Stimulated activated naive CD8-positive, alpha-beta T cell treated with anti-CD3 and anti-CD28 coated beads, Interleukin-15, amount 100 ng/mL, for 72 hours (primary cell): ENCODE data around the gene BRI3.
"Not testable (repeated sequence)": the region's sequence is repeated elsewhere in the genome, so short reads cannot be mapped to it uniquely, and the experiment has no call there.

ENCODE experiments used
- ATAC-seq: fragments of 150-1000 bp; cut with Tn5 transposase; 2 replicates; pipeline ENCODE4 v1.10.0; 2021; ENCODE audit warnings: mild to moderate bottlenecking, moderate library complexity
- DNase-seq, 2 donors: peaks; one replicate each; pipeline ENCODE4 v3.0.0; 2021 to 2022
- H3K27ac Mint-ChIP-seq, 2 donors: one replicate each; pipeline ENCODE4 v1.8.0; 2022; ENCODE audit warnings: mild to moderate bottlenecking in 2 of 2, mixed read lengths in 2 of 2, moderate library complexity in 2 of 2
- H3K27me3 Mint-ChIP-seq: one replicate; pipeline ENCODE4 v1.8.0; 2022; ENCODE audit warnings: mixed read lengths
- H3K4me1 Mint-ChIP-seq: one replicate; pipeline ENCODE4 v1.8.0; 2022; ENCODE audit warnings: mild to moderate bottlenecking, mixed read lengths
- H3K4me3 Mint-ChIP-seq, 2 donors: one replicate each; pipeline ENCODE4 v1.8.0; 2022; ENCODE audit warnings: mild to moderate bottlenecking in 2 of 2, mixed read lengths in 2 of 2, moderate library complexity in 1 of 2
- H3K9me3 Mint-ChIP-seq, 2 donors: one replicate each; pipeline ENCODE4 v1.8.0; 2022; ENCODE audit warnings: mixed read lengths in 2 of 2

The BRI3 gene

GRCh38 chr7:98309566-98309965, 28.1 kb downstream of the BRI3 start:
- ATAC-seq (no peak), DNase-seq (no peak)
- H3K9me3 Mint-ChIP-seq: no peaks in the 10 kb centered on the region
- H3K4me3 Mint-ChIP-seq: no peak overlapping the region
- H3K27me3 Mint-ChIP-seq: no peaks in the 10 kb centered on the region
- no peaks in the 10 kb centered on the region for H3K4me1 Mint-ChIP-seq
- no peak overlapping the region for H3K27ac Mint-ChIP-seq

DNA sequence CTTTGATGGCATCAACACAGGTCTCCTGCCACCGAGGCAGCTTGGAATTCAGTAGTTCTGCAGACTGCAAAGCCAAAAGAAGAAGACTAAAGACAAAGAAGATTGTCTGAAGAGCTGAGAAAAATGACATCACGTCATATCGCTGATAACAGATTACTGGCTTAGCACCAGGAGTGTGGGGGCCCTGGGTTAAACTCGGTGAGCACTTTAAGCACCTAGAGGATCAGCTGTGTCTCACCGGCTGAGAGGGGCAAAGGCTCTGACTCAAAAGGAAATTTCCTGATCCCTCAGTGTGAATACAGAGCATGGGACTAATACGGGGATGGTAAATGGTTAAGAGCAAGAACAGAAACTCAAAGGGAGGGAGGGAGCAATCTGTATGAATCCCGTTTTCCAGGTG, 30.7 kb downstream of the BRI3 start:
- Mint-ChIP-seq H3K4me1 (no peaks in the 10 kb centered on the region), H3K9me3 (no peaks in the 10 kb centered on the region), H3K27ac (peak overlapping the region; percentile 40 to 59), H3K27me3 (no peaks in the 10 kb centered on the region), H3K4me3 (no peak overlapping the region)
- DNase-seq (no peak), ATAC-seq (no peak)

DNA sequence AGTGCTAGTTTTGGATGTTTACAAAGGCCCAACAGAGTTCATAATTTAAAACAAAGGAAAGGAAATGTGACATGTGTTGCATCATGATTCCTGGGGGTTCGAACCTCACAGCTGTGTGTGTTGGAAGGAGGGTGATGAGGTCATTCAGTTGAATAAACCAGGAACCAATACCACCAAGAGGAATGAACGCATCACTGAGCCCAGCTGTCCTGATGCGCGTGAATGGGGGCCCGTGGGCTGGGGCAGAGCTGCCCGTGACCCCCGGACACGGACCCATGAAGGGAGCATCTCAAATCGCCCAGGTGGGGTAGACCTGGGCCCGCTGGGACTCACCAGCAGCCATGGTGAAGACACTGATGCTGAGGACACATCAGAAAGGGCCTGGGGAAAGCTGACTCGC, 33.0 kb downstream of the BRI3 start:
- peak overlapping the region in 1 of 2 donors; percentile 64 for H3K27ac Mint-ChIP-seq
- no peaks in the 10 kb centered on the region for H3K27me3 Mint-ChIP-seq
- DNase-seq (no peak), ATAC-seq (no peak)
- H3K4me1 Mint-ChIP-seq: no peaks in the 10 kb centered on the region
- H3K4me3 Mint-ChIP-seq: no peak overlapping the region
- H3K9me3 Mint-ChIP-seq: no peaks in the 10 kb centered on the region

DNA sequence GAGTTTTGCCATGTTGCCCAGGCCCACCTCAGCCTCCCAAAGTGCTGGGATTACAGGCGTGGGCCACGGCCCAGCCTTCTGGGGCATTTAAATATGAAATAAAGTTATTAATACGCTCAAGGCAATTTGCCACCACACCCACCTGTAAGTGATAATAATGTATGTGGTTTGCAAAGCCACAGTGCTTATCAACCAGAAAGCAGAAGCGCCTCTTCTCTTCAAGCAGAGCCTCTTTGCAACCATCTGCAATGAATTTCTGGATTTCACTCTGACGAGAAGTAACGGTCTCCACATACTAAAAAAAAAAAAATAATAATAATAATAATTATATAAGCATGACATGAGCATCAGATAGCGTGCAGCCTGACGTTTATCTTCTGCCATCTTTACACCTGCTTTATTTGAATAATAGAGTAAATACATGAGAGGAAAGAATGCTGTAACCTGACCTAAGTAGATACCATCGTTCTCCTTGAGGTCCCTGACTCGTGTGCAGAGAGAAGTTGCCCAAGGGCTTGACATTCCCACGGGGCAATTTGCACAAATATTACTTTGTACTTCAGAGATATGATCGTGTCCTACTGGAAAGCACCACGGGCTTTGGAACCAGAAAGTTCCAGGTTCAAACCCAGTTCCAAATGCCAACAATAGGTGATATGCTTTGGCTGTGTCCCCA, 34.0 kb downstream of the BRI3 start:
- H3K27ac Mint-ChIP-seq: no peak overlapping the region
- ATAC-seq: no peak
- no peaks in the 10 kb centered on the region for H3K4me1 Mint-ChIP-seq
- DNase-seq: no peak
- no peak overlapping the region for H3K4me3 Mint-ChIP-seq
- no peaks in the 10 kb centered on the region for H3K9me3 Mint-ChIP-seq
- H3K27me3 Mint-ChIP-seq: no peaks in the 10 kb centered on the region

GRCh38 chr7:98315994-98316527, 34.6 kb downstream of the BRI3 start:
- H3K9me3 Mint-ChIP-seq, ATAC-seq, H3K4me3 Mint-ChIP-seq, H3K4me1 Mint-ChIP-seq, DNase-seq, H3K27me3 Mint-ChIP-seq: not testable (repeated sequence)
- H3K27ac Mint-ChIP-seq: peak overlapping the region in 1 of 2 donors; percentile 6

GRCh38 chr7:98317366-98318040, 36.0 kb downstream of the BRI3 start:
- H3K27me3 Mint-ChIP-seq: peaks cover 5% of the 10 kb centered on the region
- H3K9me3 Mint-ChIP-seq: no peaks in the 10 kb centered on the region
- DNase-seq: no peak
- H3K4me3 Mint-ChIP-seq: no peak overlapping the region
- ATAC-seq: no peak
- no peak overlapping the region for H3K27ac Mint-ChIP-seq
- H3K4me1 Mint-ChIP-seq: no peaks in the 10 kb centered on the region

DNA sequence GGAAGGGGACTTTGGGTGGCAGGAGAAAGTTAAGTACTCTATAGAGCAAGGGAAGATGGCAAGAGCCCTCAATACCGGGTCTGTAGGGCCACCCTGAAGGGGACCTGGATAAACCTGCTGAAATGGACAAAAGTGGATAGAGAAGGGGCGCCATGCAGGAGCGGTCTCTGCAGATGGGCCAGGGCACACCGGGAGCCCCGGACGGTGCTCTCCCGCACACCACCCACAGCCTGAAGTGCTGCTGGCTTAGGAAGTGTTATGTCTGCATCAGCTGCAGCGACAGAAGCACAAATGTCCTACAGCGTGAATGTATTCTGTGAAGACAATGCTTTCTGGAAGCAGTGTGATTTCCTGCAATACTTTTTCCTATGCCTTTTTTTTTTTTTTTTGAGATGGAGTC, 37.7 kb downstream of the BRI3 start:
- Mint-ChIP-seq H3K27ac (no peak overlapping the region), H3K27me3 (peaks cover 20% of the 10 kb centered on the region)

DNA sequence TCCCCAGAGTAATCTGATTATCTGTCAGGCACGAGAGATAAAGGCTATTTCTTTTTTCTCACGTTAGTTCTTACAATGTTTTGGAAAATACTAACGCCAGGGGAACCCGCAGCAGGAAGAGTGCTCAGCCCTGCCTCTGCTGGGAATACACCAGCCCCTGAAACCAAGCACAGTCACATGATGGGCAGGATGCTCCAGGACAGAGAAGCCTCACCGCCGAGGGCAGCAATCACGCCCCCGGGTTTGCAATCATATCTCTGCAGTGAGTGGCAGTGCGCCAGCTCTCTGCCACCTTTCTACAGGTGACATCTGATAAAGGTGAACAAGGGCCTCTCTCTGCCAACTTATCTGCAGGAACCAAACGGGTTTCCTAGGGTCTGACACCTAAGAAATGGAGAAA, 39.8 kb downstream of the BRI3 start:
- no peaks in the 10 kb centered on the region for H3K4me1 Mint-ChIP-seq
- ATAC-seq: no peak
- no peak overlapping the region for H3K27ac Mint-ChIP-seq
- DNase-seq: no peak
- no peaks in the 10 kb centered on the region for H3K9me3 Mint-ChIP-seq
- no peak overlapping the region for H3K4me3 Mint-ChIP-seq
- H3K27me3 Mint-ChIP-seq: peaks cover 20% of the 10 kb centered on the region

More for the DNA sequence above, 37.7 kb downstream of the BRI3 start:
- Mint-ChIP-seq H3K4me3 (no peak overlapping the region), H3K4me1 (no peaks in the 10 kb centered on the region), H3K9me3 (no peaks in the 10 kb centered on the region)
- ATAC-seq: no peak
- no peak for DNase-seq

DNA sequence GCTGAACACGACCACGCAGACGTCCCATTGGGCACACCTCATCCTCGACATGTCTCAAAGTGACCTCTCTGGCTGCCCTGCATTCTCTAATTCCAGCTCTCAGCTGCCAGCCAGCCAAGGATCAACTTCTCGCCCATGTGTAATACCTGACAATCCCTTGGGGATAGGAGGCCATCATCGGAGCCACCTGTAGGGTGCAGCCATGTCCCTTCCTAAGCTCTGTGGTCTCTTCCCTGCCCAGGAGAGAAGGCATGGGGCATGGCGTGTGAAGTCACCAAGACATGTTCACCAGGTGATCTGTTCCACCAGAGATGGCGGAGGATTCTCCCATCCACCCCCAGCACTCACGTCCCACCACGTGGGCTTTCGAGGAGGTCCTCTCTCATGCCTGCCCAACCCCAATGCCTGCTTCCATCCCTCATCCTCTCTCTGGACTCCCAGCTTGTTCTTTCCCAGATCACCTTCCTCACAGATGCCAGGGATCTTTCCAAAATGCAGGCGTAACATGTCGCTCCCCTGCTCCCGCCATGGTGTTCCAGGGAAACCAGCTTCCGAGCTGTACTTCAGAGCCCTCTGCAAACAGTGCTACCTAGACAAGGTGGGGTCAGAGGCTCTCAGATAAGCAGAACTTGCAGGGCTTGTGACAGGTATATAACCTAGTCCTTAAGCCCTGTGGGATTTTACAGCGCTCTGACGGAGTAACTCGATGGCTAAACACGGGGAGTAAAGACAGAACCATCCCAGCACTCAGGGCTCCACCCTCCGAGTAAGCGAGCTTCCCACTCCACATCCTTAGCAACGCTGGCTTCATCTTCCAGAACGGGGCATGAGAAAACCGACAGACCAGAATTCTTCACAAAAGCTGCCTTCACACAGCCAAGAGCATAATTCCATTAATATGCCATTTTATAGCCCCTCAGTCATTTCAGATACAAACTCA, 41.1 kb downstream of the BRI3 start:
- Mint-ChIP-seq H3K27me3 (peaks cover 20% of the 10 kb centered on the region), H3K4me3 (no peak overlapping the region), H3K9me3 (no peaks in the 10 kb centered on the region), H3K27ac (peak overlapping the region; percentile 37 to 41), H3K4me1 (no peaks in the 10 kb centered on the region)
- DNase-seq (no peak), ATAC-seq (no peak)

- Mint-ChIP-seq H3K4me3 (peak overlapping the region in 1 of 2 donors; percentile 8), H3K27ac (peak overlapping the region in 1 of 2 donors; percentile 72), H3K27me3 (peaks cover 20% of the 10 kb centered on the region), H3K4me1 (no peaks in the 10 kb centered on the region), H3K9me3 (no peaks in the 10 kb centered on the region)
- ATAC-seq: no peak
- no peak for DNase-seq
Measured at GRCh38 chr7:98323597-98324322, 42.3 kb downstream of the BRI3 start.

- Mint-ChIP-seq H3K27ac (no peak overlapping the region), H3K4me1 (no peaks in the 10 kb centered on the region), H3K4me3 (no peak overlapping the region), H3K27me3 (peaks cover 20% of the 10 kb centered on the region), H3K9me3 (no peaks in the 10 kb centered on the region)
- DNase-seq (no peak), ATAC-seq (no peak)
Measured at GRCh38 chr7:98324782-98325181, 43.3 kb downstream of the BRI3 start.

DNA sequence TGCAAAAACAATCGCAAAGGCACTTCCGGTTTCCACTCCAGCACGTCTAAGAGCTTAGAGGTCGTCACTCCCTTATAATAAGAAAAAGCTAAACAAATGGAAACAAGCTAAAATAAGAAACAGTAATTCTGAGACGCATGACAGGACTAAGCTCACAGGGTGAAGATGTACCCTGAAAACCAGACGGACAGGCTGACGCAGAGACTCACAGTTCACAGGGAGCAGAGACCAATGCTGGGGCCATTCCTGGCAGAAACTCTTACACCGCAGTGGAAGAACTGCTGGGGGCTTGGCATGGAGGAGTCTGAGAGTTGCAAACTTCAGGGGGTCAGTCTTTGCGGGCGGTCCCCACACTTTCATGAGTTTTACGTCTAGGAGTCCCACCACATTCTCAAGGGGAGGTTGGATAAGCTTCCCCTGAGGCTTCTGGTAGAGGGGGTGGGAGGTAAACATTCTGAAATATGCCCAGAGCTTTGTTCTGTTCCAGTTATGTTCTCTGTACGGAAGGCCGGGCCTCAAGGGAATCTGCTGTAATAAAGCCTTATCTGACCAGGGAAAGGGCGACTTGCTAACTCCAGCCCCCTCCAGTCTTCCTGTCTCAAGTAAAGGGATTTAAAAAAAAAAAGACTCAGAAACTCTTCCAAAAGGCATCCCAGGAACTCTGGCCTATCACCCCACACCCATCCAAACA, 47.8 kb downstream of the BRI3 start:
- Mint-ChIP-seq H3K4me3 (no peak overlapping the region), H3K4me1 (no peaks in the 10 kb centered on the region), H3K27me3 (no peaks in the 10 kb centered on the region), H3K9me3 (no peaks in the 10 kb centered on the region), H3K27ac (peak overlapping the region in 1 of 2 donors; percentile 12)
- no peak for DNase-seq
- ATAC-seq: no peak

DNA sequence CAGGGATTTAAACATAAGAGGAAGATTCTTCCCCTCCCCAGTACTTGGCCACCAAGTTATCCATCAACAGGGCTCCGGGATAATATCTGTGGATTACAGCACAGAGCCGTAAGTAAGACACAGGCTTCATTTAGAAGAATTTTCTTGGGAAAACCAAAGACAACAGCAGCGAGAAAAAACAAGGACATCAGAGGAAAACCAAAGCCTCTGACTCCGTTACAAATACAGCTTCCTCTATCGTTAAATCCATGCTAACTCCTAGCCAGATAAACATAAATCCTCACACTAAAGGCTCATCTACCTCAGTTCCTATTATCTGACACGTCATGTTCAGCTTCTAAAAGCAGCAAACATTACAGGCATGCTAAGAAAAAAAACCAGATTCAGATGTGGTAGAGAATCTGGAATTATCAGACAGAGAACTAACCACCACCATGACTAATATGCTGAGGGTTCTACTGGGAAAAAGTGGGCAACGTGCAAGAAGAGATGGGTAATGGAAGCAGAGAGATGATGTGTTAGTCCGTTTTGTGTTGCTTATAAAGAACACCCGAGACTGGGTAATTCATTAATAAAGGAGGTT, 48.4 kb downstream of the BRI3 start:
- ATAC-seq (no peak), DNase-seq (no peak)
- Mint-ChIP-seq H3K27ac (no peak overlapping the region), H3K27me3 (no peaks in the 10 kb centered on the region), H3K4me3 (no peak overlapping the region), H3K4me1 (no peaks in the 10 kb centered on the region), H3K9me3 (no peaks in the 10 kb centered on the region)

DNA sequence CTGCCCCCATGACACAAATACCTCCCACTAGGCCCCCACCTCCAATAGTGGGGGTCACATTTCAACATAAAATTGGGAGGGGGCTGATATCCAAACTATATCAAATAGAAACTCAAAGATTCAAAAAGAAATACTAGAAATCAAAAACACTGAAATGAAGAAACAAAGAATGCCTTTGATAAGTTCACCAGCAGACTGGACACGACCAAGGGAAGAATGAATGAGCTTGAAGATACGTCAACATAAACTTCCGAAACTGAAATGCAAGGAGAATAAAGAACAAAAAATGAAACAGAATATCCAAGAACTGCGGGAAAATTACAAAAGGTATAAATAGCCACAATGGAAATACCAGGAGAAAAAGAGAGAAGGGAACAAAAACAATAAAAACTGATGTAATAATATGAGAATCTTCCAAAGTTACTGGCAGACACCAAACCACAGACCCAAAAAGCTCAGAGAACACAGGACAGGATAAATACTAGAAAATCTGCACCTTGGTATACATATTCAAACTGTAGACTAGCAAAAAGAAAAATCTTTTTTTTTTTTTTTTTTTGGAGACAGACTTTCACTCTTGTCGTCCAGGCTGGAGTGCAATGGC, 49.5 kb downstream of the BRI3 start:
- no peaks in the 10 kb centered on the region for H3K27me3 Mint-ChIP-seq

More for the DNA sequence above, 49.5 kb downstream of the BRI3 start:
- DNase-seq (no peak), ATAC-seq (no peak)
- no peak overlapping the region for H3K4me3 Mint-ChIP-seq
- H3K4me1 Mint-ChIP-seq: no peaks in the 10 kb centered on the region
- no peaks in the 10 kb centered on the region for H3K9me3 Mint-ChIP-seq
- no peak overlapping the region for H3K27ac Mint-ChIP-seq
